ENCODE results near the gene MLH3. TPM values are rescaled to one million over a fixed set of nuclear protein-coding genes. Genes with fewer than 3 reads are reported as not detected.

Gene MLH3
- total and polyA plus RNA-seq, 10 of the 15 experiments (the other 5 are each of a cell fraction or from before 2014, with no cell fraction given): 12.6 to 31.2 (median 19.6) TPM

- TF ChIP-seq ZBTB4 (CRISPR knock-in tag; IDR thresholded peaks at IDR 0.05) (no peak), RELB (IDR thresholded peaks at IDR 0.05; ENCODE audit: low read depth) (peak; percentile 56; the same call in 1 of the 2 replicates), BCL11A (IDR thresholded peaks at IDR 0.05; ENCODE audit: low read depth, low read length) (no peak), CEBPZ (IDR thresholded peaks at IDR 0.05; ENCODE audit: low read depth, low read length) (peak; percentile 78), ZNF24 (IDR thresholded peaks at IDR 0.05) (no peak), PKNOX1 (IDR thresholded peaks at IDR 0.05) (peak; percentile 99), REST (IDR thresholded peaks at IDR 0.05; ENCODE audit: low read depth, low read length) (peak; percentile 41; the same call in 1 of the 2 replicates), SMC3 (IDR thresholded peaks at IDR 0.05; ENCODE audit: borderline replicate concordance, low read length) (no peak), CEBPB (IDR thresholded peaks at IDR 0.05; ENCODE audit: borderline replicate concordance in 1 of 2, low read depth in 2 of 2, low read length in 2 of 2) (no peak), ZNF217 (IDR thresholded peaks at IDR 0.05) (no peak), IRF5 (IDR thresholded peaks at IDR 0.05; ENCODE audit: borderline replicate concordance) (no peak), FOS (IDR thresholded peaks at IDR 0.05; ENCODE audit: borderline replicate concordance, extremely low read depth, insufficient read length) (peak; percentile 60), SIN3A (IDR thresholded peaks at IDR 0.05; ENCODE audit: low read depth, low read length) (peak; percentile 7; the same call in 1 of the 2 replicates), SMAD1 (IDR thresholded peaks at IDR 0.05; ENCODE audit: low read depth, partially characterized antibody) (no peak)
These were observed 12.4 kb upstream of the MLH3 start, which contains the start of gene ACYP1 (continued) for GRCh38 chr14:75063491-75064204.
